GM13977 (cell line): Measurements from ENCODE around the gene NALCN.

Source experiments
- DNase-seq: peaks from one replicate; pipeline ENCODE4 v3.0.0; 2012; ENCODE audit warnings: low spot score
- in situ Hi-C: fragments of 300-500 bp; cut with MboI; formaldehyde crosslinking; loops from one replicate; pipeline ENCODE4 v1.12.0; 2022; ENCODE audit warnings: low sequenced_read_pairs, low pct_unique_long_range_greater_than_20kb, mixed read lengths, inconsistent platforms; ENCODE audit not compliant: unreplicated experiment
- TF ChIP-seq, protein P1 (sequence below): IDR thresholded peaks from 2 replicates; pipeline ENCODE4 v1.5.1; 2012; ENCODE audit warnings: mild to moderate bottlenecking, control low read depth; ENCODE audit not compliant: insufficient read depth; ENCODE audit errors: extremely low read depth, missing control alignments

NALCN gene

DNA sequence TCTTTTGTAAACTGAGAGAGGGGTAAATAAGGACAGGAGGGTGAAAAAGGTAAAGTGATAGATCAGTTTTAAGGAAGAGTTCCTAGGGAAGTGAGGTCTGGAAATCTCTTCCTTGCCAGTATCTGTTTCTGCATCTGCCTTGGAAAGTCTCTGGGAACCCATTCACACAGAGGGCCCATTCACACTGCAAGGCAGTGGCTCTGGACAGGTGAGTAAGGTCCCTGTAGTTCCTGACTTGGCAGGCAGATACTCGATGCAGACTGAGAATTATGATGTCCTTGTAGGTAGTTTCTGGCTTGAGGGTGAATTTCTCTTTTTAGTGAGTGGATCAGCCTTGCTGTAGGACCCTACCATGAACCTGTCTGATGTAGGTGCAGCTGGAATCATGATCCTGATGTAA lies 293.3 kb downstream of the NALCN start:
- no peak for DNase-seq
- in situ Hi-C loops, result loop anchor here (25.0 kb wide), 1 partner anchor 536 kb away; the partner anchor contains the start of gene GGACT
- TF ChIP-seq, protein P1, sequence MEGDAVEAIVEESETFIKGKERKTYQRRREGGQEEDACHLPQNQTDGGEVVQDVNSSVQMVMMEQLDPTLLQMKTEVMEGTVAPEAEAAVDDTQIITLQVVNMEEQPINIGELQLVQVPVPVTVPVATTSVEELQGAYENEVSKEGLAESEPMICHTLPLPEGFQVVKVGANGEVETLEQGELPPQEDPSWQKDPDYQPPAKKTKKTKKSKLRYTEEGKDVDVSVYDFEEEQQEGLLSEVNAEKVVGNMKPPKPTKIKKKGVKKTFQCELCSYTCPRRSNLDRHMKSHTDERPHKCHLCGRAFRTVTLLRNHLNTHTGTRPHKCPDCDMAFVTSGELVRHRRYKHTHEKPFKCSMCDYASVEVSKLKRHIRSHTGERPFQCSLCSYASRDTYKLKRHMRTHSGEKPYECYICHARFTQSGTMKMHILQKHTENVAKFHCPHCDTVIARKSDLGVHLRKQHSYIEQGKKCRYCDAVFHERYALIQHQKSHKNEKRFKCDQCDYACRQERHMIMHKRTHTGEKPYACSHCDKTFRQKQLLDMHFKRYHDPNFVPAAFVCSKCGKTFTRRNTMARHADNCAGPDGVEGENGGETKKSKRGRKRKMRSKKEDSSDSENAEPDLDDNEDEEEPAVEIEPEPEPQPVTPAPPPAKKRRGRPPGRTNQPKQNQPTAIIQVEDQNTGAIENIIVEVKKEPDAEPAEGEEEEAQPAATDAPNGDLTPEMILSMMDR, result no peak

DNA sequence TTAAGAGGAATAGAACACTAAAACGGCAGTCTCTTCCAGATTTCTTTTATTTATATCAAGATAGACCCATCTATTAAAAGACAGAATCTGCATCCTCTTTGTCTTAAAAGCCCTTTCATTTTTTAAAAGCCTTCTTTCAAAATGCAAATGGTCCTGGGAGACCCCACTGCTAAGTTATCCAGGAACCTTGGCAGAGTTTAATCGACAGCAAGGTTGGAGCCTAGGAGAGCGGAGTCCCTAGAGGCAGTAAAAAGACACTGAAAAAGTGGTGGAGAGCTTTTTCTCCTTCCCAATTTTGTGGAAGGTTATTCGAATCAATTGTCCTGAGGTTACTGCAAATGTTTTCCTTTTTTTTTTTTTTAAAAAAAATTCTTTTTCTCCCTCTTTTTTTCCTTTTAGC lies 294.7 kb downstream of the NALCN start:
- TF ChIP-seq, protein P1, result no peak
- in situ Hi-C loops, result loop anchor here (25.0 kb wide), 1 partner anchor 534 kb away; the partner anchor contains the start of gene GGACT
- no peak for DNase-seq

DNA sequence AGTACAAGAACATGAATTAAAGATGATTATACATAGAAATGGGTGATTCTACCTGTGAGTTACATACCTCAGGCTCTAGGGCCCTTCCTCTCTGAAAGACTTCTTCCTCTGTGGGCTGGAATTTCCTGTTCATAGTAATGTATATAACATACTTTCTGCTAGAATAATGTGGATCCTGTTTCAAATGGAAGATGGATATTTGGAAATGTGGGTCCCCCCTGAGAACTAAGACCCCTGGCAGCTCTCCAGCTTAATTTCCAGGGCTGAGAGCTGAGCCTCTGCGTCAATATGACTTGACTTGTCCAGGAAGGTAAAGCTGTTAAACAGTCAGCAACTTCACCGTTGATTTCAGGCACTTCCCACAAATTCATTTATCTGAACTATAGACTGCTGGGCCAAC lies 296.3 kb downstream of the NALCN start:
- no peak for DNase-seq
- in situ Hi-C loops, result loop anchor here (25.0 kb wide), 1 partner anchor 533 kb away; the partner anchor contains the start of gene GGACT
- TF ChIP-seq, protein P1, result no peak

DNA sequence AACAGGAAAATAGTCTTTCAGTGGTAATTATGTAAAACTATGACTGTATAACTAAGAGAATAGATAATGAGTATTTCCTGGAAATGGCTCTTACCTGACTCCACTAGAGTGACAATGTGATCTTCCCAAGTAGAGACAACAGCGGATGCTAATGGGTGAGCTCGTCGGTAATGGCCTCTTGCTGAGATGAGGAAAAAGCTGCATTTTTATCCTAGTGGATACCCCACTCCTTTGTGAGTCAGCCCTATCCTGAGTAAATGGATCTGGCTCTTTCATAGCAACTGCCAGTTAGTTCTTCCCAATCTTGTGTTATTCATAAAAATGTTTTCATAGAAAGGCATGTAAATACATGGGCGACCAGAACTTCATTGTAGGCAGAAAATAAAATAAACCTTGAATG lies 299.5 kb downstream of the NALCN start:
- in situ Hi-C loops, result loop anchor here (25.0 kb wide), 1 partner anchor 530 kb away; the partner anchor contains the start of gene GGACT
- no peak for DNase-seq
- TF ChIP-seq, protein P1, result no peak

DNA sequence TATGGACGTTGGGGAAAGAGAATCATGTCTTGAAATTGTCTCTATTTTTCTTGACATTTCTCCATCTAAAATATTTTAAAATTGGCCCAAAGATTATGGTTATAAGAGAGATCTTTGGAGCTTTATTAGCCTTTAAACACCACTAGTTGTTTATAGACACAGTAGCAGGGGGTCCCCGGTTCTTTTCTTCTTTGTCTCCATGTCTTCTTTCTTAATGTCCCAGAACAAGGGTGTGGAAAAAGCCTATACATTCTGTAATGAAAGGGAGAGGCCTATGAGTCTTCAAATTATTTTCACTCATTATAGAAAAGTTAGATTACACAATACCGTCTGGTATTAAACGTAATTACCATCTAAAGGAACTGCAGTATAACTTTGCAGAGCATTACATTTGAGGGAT lies 300.0 kb downstream of the NALCN start:
- DNase-seq, result no peak
- in situ Hi-C loops, result loop anchor here (25.0 kb wide), 1 partner anchor 529 kb away; the partner anchor contains the start of gene GGACT
- TF ChIP-seq, protein P1, result no peak

DNA sequence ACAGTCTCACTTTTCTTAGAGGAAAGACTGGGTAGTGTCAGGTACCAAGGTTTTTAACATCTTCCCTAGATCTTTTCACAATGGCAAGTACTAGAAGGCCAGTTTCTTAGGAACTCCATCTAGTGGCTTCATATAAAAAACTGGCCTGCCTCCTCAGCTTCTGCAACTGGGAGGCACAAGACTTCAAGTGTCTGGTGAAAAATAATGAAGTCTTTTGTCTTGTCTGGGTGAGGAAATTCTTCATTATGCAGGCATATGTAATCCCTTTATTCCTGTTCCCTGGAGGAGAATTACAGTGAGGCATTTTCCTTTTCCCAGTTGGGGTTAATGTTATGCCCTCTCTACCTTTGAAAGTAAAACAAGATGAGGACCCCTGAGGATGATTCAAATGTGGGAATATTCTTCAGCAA lies 300.5 kb downstream of the NALCN start:
- DNase-seq, result no peak
- TF ChIP-seq, protein P1, result no peak
- in situ Hi-C loops, result loop anchor here (25.0 kb wide), 1 partner anchor 528 kb away; the partner anchor contains the start of gene GGACT

DNA sequence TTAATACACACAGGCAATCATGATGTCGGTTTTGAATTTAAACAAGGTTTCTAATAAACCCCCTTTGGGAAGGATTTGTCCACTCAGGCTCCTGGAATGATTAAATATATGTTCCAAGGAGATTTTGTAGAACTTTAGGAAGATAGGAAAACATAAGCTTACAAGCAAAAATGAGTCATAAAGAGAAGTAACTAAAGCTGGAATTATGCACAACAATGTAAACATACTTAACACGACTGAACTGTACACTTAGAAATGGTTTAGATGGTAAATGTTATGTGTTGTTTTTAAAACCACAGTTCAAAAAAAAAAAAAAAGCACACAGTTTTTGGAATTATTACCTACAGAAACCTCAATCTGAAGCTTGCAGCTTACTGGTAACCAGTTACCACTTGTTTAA lies 304.4 kb downstream of the NALCN start:
- TF ChIP-seq, protein P1, result no peak
- DNase-seq, result no peak
- in situ Hi-C loops, result loop anchor here (25.0 kb wide), 1 partner anchor 525 kb away; the partner anchor contains the start of gene GGACT
